NCI-H146 treated with DMSO at 0.1 percent for 48 hours (cell line): ENCODE measurements around the gene EML1.

Experiments used
- DNase-seq: peaks from one replicate; lab custom pipeline; 2025; ENCODE audit not compliant: unreplicated experiment; lab: John Stamatoyannopoulos, UW

The EML1 gene

GRCh38 chr14:99952453-99952852 is 159.2 kb downstream of the EML1 start:
- no peak for DNase-seq

- no peak for DNase-seq
These were observed 162.7 kb downstream of the EML1 start for GRCh38 chr14:99955826-99956455.

- no peak for DNase-seq
These were observed 165.2 kb downstream of the EML1 start for GRCh38 chr14:99958380-99958779.

GRCh38 chr14:99961826-99962518 is 168.8 kb downstream of the EML1 start:
- DNase-seq: no peak

GRCh38 chr14:99964979-99965378 is 171.8 kb downstream of the EML1 start:
- DNase-seq: no peak

- DNase-seq: no peak
These were observed 173.0 kb downstream of the EML1 start for GRCh38 chr14:99966037-99966835.

- DNase-seq: no peak
These were observed 173.7 kb downstream of the EML1 start for GRCh38 chr14:99966912-99967311.

- DNase-seq: no peak
These were observed 175.1 kb downstream of the EML1 start for GRCh38 chr14:99968191-99968920.

- no peak for DNase-seq
These were observed 175.7 kb downstream of the EML1 start for GRCh38 chr14:99968941-99969340.

GRCh38 chr14:99969673-99970322 is 176.6 kb downstream of the EML1 start:
- DNase-seq: no peak

GRCh38 chr14:99971087-99971940 is 178.1 kb downstream of the EML1 start:
- DNase-seq: no peak

GRCh38 chr14:99971941-99972747 is 178.9 kb downstream of the EML1 start:
- DNase-seq: no peak

- DNase-seq: no peak
These were observed 179.7 kb downstream of the EML1 start for GRCh38 chr14:99972748-99973466.

- DNase-seq: no peak
These were observed 182.0 kb downstream of the EML1 start for GRCh38 chr14:99975190-99975589.

- DNase-seq: no peak
These were observed 182.8 kb downstream of the EML1 start for GRCh38 chr14:99976021-99976420.

- no peak for DNase-seq
These were observed 183.5 kb downstream of the EML1 start for GRCh38 chr14:99976681-99977080.

- DNase-seq: no peak
These were observed 187.1 kb downstream of the EML1 start for GRCh38 chr14:99980299-99980698.

GRCh38 chr14:99981806-99982205 is 188.6 kb downstream of the EML1 start:
- no peak for DNase-seq
